Hematopoietic multipotent progenitor cell treated with erythropoietin and hydrocortisone succinate and interleukin-3 and kit ligand, for 4 days (in vitro differentiated cells): ENCODE results near the gene MICALL2.

Source experiments
- DNase-seq: peaks from one replicate; pipeline ENCODE4 v3.0.0-alpha.2; 2015

MICALL2 gene

GRCh38 chr7:1466524-1467271 lies 7.4 kb upstream of the MICALL2 start:
- DNase-seq = peak; percentile 42

GRCh38 chr7:1464694-1465093 lies 5.4 kb upstream of the MICALL2 start:
- no peak for DNase-seq

GRCh38 chr7:1463676-1464223 lies 4.5 kb upstream of the MICALL2 start:
- no peak for DNase-seq

GRCh38 chr7:1461646-1462375 lies 2.5 kb upstream of the MICALL2 start:
- peak; percentile 54 for DNase-seq

- peak; percentile 95 for DNase-seq
Observed at GRCh38 chr7:1460821-1461645, 1.8 kb upstream of the MICALL2 start.

GRCh38 chr7:1459920-1460820 lies 900 bp upstream of the MICALL2 start:
- DNase-seq = peak; percentile 52

GRCh38 chr7:1459512-1459892 lies 232 bp upstream of the MICALL2 start:
- DNase-seq = peak; percentile 100

GRCh38 chr7:1457949-1458682 lies 1.2 kb downstream of the MICALL2 start:
- DNase-seq = peak; percentile 44

GRCh38 chr7:1457059-1457948 lies 2.0 kb downstream of the MICALL2 start:
- peak; percentile 84 for DNase-seq

GRCh38 chr7:1455955-1456354 lies 3.3 kb downstream of the MICALL2 start:
- no peak for DNase-seq

GRCh38 chr7:1455241-1455939 lies 3.9 kb downstream of the MICALL2 start:
- DNase-seq = no peak

GRCh38 chr7:1454542-1454941 lies 4.7 kb downstream of the MICALL2 start:
- no peak for DNase-seq

- no peak for DNase-seq
Observed at GRCh38 chr7:1452205-1452604, 7.1 kb downstream of the MICALL2 start.

GRCh38 chr7:1450987-1451386 lies 8.3 kb downstream of the MICALL2 start:
- DNase-seq = no peak

- DNase-seq = no peak
Observed at GRCh38 chr7:1450431-1450830, 8.8 kb downstream of the MICALL2 start.

GRCh38 chr7:1449951-1450350 lies 9.3 kb downstream of the MICALL2 start:
- no peak for DNase-seq

- no peak for DNase-seq
Observed at GRCh38 chr7:1449501-1449900, 9.8 kb downstream of the MICALL2 start.

GRCh38 chr7:1448958-1449357 lies 10.3 kb downstream of the MICALL2 start:
- no peak for DNase-seq

- no peak for DNase-seq
Observed at GRCh38 chr7:1447551-1448244, 11.6 kb downstream of the MICALL2 start.
